SK-N-SH treated with all-trans-retinoic acid at 6 μM for 48 hours (cell line): ENCODE data around the gene PAPPA2.

Experiments used
- ARNTL ChIP-seq: fragments of 450-650 bp; formaldehyde crosslinking; IDR thresholded peaks from 2 replicates; pipeline ENCODE4 v1.5.0; 2020; ENCODE audit warnings: low read depth, mild to moderate bottlenecking, moderate library complexity, borderline replicate concordance
- RARB ChIP-seq: fragments of 250-450 bp; sonication (Bioruptor Pico); IDR thresholded peaks from 2 replicates; pipeline ENCODE4 v1.8.0; 2021; ENCODE audit warnings: mild to moderate bottlenecking, moderate library complexity
- ZFP3 ChIP-seq: fragments of 250-450 bp; sonication (Bioruptor Pico); IDR thresholded peaks from 2 replicates; pipeline ENCODE4 v1.5.0; 2020; ENCODE audit warnings: mild to moderate bottlenecking, moderate library complexity
- ZNF8 ChIP-seq: fragments of 450-650 bp; formaldehyde crosslinking; IDR thresholded peaks from 2 replicates; pipeline ENCODE4 v1.5.0; 2020; ENCODE audit warnings: mild to moderate bottlenecking, moderate library complexity
- TF ChIP-seq, protein P1 (sequence below): fragments of 250-450 bp; sonication (Bioruptor Pico); IDR thresholded peaks from 2 replicates; pipeline ENCODE4 v1.5.1; 2021; ENCODE audit warnings: mild to moderate bottlenecking, moderate library complexity

DNA sequence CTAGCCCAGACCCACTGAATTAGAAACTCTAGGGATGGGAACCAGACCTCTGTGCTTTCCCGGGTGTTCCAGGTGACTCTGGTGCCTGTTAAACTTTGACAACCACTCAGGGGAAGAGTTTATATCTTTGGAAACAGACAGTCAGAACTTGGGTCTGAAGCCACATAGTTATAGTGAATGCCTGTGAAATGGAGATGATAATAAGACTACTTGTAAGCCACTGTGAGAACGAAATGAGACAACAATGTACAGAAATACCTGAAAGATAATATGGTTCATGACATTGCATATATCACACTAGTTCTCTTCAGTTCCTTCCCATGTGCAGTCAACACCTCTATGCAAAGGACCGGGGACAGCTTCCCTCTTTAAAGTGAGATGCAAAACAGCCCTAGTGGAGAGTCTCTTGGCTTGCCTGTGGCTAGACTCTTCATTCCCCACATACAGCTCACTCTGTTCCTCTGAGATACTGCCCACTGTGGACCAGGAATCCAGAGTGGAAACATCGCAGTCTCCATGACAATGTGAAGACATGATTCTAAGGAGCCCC is 414.1 kb downstream of the PAPPA2 start:
- TF ChIP-seq, protein P1, sequence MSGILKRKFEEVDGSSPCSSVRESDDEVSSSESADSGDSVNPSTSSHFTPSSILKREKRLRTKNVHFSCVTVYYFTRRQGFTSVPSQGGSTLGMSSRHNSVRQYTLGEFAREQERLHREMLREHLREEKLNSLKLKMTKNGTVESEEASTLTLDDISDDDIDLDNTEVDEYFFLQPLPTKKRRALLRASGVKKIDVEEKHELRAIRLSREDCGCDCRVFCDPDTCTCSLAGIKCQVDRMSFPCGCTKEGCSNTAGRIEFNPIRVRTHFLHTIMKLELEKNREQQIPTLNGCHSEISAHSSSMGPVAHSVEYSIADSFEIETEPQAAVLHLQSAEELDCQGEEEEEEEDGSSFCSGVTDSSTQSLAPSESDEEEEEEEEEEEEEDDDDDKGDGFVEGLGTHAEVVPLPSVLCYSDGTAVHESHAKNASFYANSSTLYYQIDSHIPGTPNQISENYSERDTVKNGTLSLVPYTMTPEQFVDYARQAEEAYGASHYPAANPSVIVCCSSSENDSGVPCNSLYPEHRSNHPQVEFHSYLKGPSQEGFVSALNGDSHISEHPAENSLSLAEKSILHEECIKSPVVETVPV (CRISPR knock-in tag) = no peak
- TF ChIP-seq ARNTL (CRISPR knock-in tag) (no peak), ZFP3 (no peak), RARB (CRISPR knock-in tag) (no peak), ZNF8 (CRISPR knock-in tag) (no peak)
